ENCODE measurements around the gene SLC38A10. TPM values are rescaled to one million over a fixed set of nuclear protein-coding genes. Genes with fewer than 3 reads are reported as not detected.

SLC38A10 gene
- total RNA-seq, 1 donor from 2014 or later = 61.6 TPM

GRCh38 chr17:81264640-81265039 is 30.5 kb downstream of the SLC38A10 start:
- DNase-seq (ENCODE audit: low spot score) = no peak
- intact Hi-C loops (cut with DNase I) = no loop called here
- ATAC-seq = no peak

GRCh38 chr17:81263371-81264181 is 31.5 kb downstream of the SLC38A10 start:
- ATAC-seq = no peak
- no peak for DNase-seq (ENCODE audit: low spot score)
- intact Hi-C loops (cut with DNase I) = no loop called here

- intact Hi-C loops (cut with DNase I) = no loop called here
- DNase-seq (ENCODE audit: low spot score) = no peak
- ATAC-seq = peak; percentile 78
Observed at GRCh38 chr17:81261582-81262336, 33.3 kb downstream of the SLC38A10 start.

GRCh38 chr17:81261096-81261495 is 34.0 kb downstream of the SLC38A10 start:
- DNase-seq (ENCODE audit: low spot score) = no peak
- intact Hi-C loops (cut with DNase I) = no loop called here
- ATAC-seq = no peak

- ATAC-seq (no peak), DNase-seq (ENCODE audit: low spot score) (no peak)
- intact Hi-C loops (cut with DNase I) = no loop called here
Observed at GRCh38 chr17:81260641-81261040, 34.5 kb downstream of the SLC38A10 start.

- DNase-seq (ENCODE audit: low spot score) = no peak
- no peak for ATAC-seq
- intact Hi-C loops (cut with DNase I) = no loop called here
Observed at GRCh38 chr17:81260171-81260570, 34.9 kb downstream of the SLC38A10 start.

- DNase-seq (ENCODE audit: low spot score) (no peak), ATAC-seq (no peak)
- intact Hi-C loops (cut with DNase I) = loop anchor here (10.0 kb wide), 1 partner anchor 346 kb away; no protein-coding TSS in a partner anchor
Observed at GRCh38 chr17:81259058-81259605, 36.0 kb downstream of the SLC38A10 start.

GRCh38 chr17:81258292-81258691 is 36.8 kb downstream of the SLC38A10 start:
- DNase-seq (ENCODE audit: low spot score) (no peak), ATAC-seq (no peak)
- intact Hi-C loops (cut with DNase I) = loop anchor here (10.0 kb wide), 1 partner anchor 347 kb away; no protein-coding TSS in a partner anchor

- intact Hi-C loops (cut with DNase I) = loop anchor here (10.0 kb wide), 1 partner anchor 347 kb away; no protein-coding TSS in a partner anchor
- ATAC-seq = no peak
- DNase-seq (ENCODE audit: low spot score) = no peak
Observed at GRCh38 chr17:81257533-81257932, 37.6 kb downstream of the SLC38A10 start.

- ATAC-seq = no peak
- DNase-seq (ENCODE audit: low spot score) = no peak
- intact Hi-C loops (cut with DNase I) = loop anchor here (10.0 kb wide), 1 partner anchor 348 kb away; no protein-coding TSS in a partner anchor
Observed at GRCh38 chr17:81256616-81257015, 38.5 kb downstream of the SLC38A10 start.

GRCh38 chr17:81254955-81255717 is 40.0 kb downstream of the SLC38A10 start:
- DNase-seq (ENCODE audit: low spot score) (peak; percentile 81), ATAC-seq (peak; percentile 71)
- intact Hi-C loops (cut with DNase I) = loop anchor here (10.0 kb wide), 1 partner anchor 350 kb away; no protein-coding TSS in a partner anchor

GRCh38 chr17:81253358-81254131 is 41.6 kb downstream of the SLC38A10 start:
- ATAC-seq (peak; percentile 56), DNase-seq (ENCODE audit: low spot score) (no peak)
- intact Hi-C loops (cut with DNase I) = loop anchor here (1.0 to 10.0 kb wide), 2 partner anchors 231 to 351 kb away; no protein-coding TSS in a partner anchor

- intact Hi-C loops (cut with DNase I) = loop anchor here (1.0 to 10.0 kb wide), 2 partner anchors 231 to 352 kb away; no protein-coding TSS in a partner anchor
- no peak for ATAC-seq
- no peak for DNase-seq (ENCODE audit: low spot score)
Observed at GRCh38 chr17:81252987-81253329, 42.1 kb downstream of the SLC38A10 start.

- DNase-seq (ENCODE audit: low spot score) (no peak), ATAC-seq (no peak)
- intact Hi-C loops (cut with DNase I) = loop anchor here (10.0 kb wide), 1 partner anchor 352 kb away; no protein-coding TSS in a partner anchor
Observed at GRCh38 chr17:81252326-81252986, 42.7 kb downstream of the SLC38A10 start.

- DNase-seq (ENCODE audit: low spot score) (no peak), ATAC-seq (no peak)
- intact Hi-C loops (cut with DNase I) = loop anchor here (10.0 kb wide), 1 partner anchor 353 kb away; no protein-coding TSS in a partner anchor
Observed at GRCh38 chr17:81251709-81252301, 43.3 kb downstream of the SLC38A10 start.

- intact Hi-C loops (cut with DNase I) = loop anchor here (10.0 kb wide), 1 partner anchor 354 kb away; no protein-coding TSS in a partner anchor
- ATAC-seq = no peak
- no peak for DNase-seq (ENCODE audit: low spot score)
Observed at GRCh38 chr17:81251094-81251708, 43.9 kb downstream of the SLC38A10 start.
